HepG2 (cell line): ENCODE data around the gene MB21D2. TPM values are rescaled to one million over a fixed set of nuclear protein-coding genes. Genes with fewer than 3 reads are reported as not detected.

Experiments
- ATAC-seq: fragments of 200-7000 bp; cut with Tn5 transposase; 3 replicates; pipeline ENCODE4 v1.9.1; 2020; ENCODE audit warnings: mild to moderate bottlenecking, moderate library complexity
- BruUV-seq: library from RNA; stranded (reverse); fragments of 400-500 nt; replicated peaks from 2 replicates; lab custom pipeline; 2021; lab: Mats Ljungman, UMichigan
- CTCF ChIA-PET: fragments of 300-600 bp; formaldehyde crosslinking; extraction: SDS; loops from one replicate; lab custom pipeline; 2021; ENCODE audit warnings: low total read pairs, inconsistent platforms, low intra/inter-chr PET ratio; lab: Yijun Ruan, JAX
- POLR2A ChIA-PET: fragments of 350-600 bp; sonication (Branson Sonifier 250); formaldehyde crosslinking; loops from one replicate; lab custom pipeline; 2020; ENCODE audit warnings: antibody characterized with exemption, inconsistent platforms; lab: Yijun Ruan, JAX
- DNase-seq: peaks from one replicate; pipeline ENCODE4 v3.0.0-alpha.2; 2015; ENCODE audit warnings: low spot score
- FAIRE-seq: peaks from 3 replicates; lab custom pipeline; 2011; peaks lifted over from hg19 to GRCh38; lab: Jason Lieb, UNC
- H2AFZ ChIP-seq: one replicate; pipeline ENCODE4 v1.6.1; 2011; ENCODE audit warnings: low read length, inconsistent platforms
- H3K27ac ChIP-seq: fragments of 300-600 bp; 3 replicates; pipeline ENCODE4 v1.8.0; 2011; ENCODE audit warnings: mixed run types, mild to moderate bottlenecking, mixed read lengths, low read length, inconsistent platforms; ENCODE audit not compliant: insufficient read depth; ENCODE audit errors: extremely low read length
- H3K27me3 ChIP-seq, 2 experiments: fragments of 200-600 bp in 1 of 2; 2 replicates in 1 of 2; 3 replicates in 1 of 2; pipeline versions ENCODE4 v1.6.0 to v1.8.0; 2011; ENCODE audit warnings: low read length in 2 of 2, mild to moderate bottlenecking in 2 of 2, moderate library complexity in 2 of 2, inconsistent platforms in 1 of 2; ENCODE audit not compliant: insufficient read depth in 2 of 2, control insufficient read depth in 1 of 2
- H3K36me3 ChIP-seq, 2 experiments: fragments of 200-600 bp in 1 of 2; replicated peaks in 1 of 2; 2 replicates in 1 of 2; 3 replicates in 1 of 2; pipeline versions ENCODE4 v1.5.1 to v1.8.0; 2011; ENCODE audit warnings: low read length in 2 of 2, inconsistent platforms in 1 of 2; ENCODE audit not compliant: insufficient read depth in 2 of 2, control insufficient read depth in 1 of 2
- H3K4me1 ChIP-seq: 2 replicates; pipeline ENCODE4 v1.5.1; 2012; ENCODE audit warnings: low read length, inconsistent platforms; ENCODE audit not compliant: insufficient read depth
- H3K4me2 ChIP-seq: 2 replicates; pipeline ENCODE4 v1.6.0; 2011; ENCODE audit warnings: low read depth, low read length, inconsistent platforms
- H3K4me3 ChIP-seq, 3 experiments: fragments of 200-600 bp in 1 of 3; sonication (generic), shearing (Covaris generic) in 1 of 3; replicated peaks in 1 of 3; 2 replicates each; pipeline ENCODE4 v1.5.1; 2011 to 2016; ENCODE audit warnings: low read length in 3 of 3, inconsistent platforms in 2 of 3, low read depth in 2 of 3, mild to moderate bottlenecking in 2 of 3, control low read depth in 1 of 3, mixed read lengths in 1 of 3; ENCODE audit not compliant: insufficient read depth in 1 of 3
- H3K79me2 ChIP-seq: one replicate; pipeline ENCODE4 v1.6.1; 2011; ENCODE audit warnings: low read length, inconsistent platforms; ENCODE audit not compliant: insufficient read depth
- H3K9ac ChIP-seq: 2 replicates; pipeline ENCODE4 v1.6.0; 2011; ENCODE audit warnings: mild to moderate bottlenecking, low read depth, low read length, inconsistent platforms; ENCODE audit not compliant: insufficient read depth
- H3K9me3 ChIP-seq: 2 replicates; pipeline ENCODE4 v1.5.1; 2012; ENCODE audit warnings: mild to moderate bottlenecking, low read length
- H4K20me1 ChIP-seq: 2 replicates; pipeline ENCODE4 v1.6.0; 2011; ENCODE audit warnings: inconsistent platforms, mild to moderate bottlenecking, low read length, moderate library complexity; ENCODE audit not compliant: insufficient read depth
- FOXJ3 ChIP-seq: sonication (generic); formaldehyde crosslinking; IDR thresholded peaks from 2 replicates; pipeline ENCODE4 v1.4.0; 2020; ENCODE audit warnings: missing genetic modification reagents, mild to moderate bottlenecking, borderline replicate concordance
- FOXP4 ChIP-seq: sonication (generic); formaldehyde crosslinking; IDR thresholded peaks from 2 replicates; pipeline ENCODE4 v1.4.0; 2020; ENCODE audit warnings: missing genetic modification reagents
- KLF12 ChIP-seq: sonication (generic); formaldehyde crosslinking; IDR thresholded peaks from 2 replicates; pipeline ENCODE4 v1.4.0; 2020; ENCODE audit warnings: missing genetic modification reagents, borderline replicate concordance
- NCOA5 ChIP-seq: sonication (generic); formaldehyde crosslinking; IDR thresholded peaks from 2 replicates; pipeline ENCODE4 v1.4.0; 2020; ENCODE audit warnings: missing genetic modification reagents
- PHF21A ChIP-seq: sonication (generic); formaldehyde crosslinking; IDR thresholded peaks from 2 replicates; pipeline ENCODE4 v1.5.0; 2020; ENCODE audit warnings: mild to moderate bottlenecking, missing genetic modification reagents
- SRSF9 ChIP-seq: fragments of 200-400 bp; formaldehyde crosslinking; IDR thresholded peaks from 2 replicates; pipeline ENCODE4 v1.6.1; 2018; ENCODE audit warnings: borderline replicate concordance, mild to moderate bottlenecking, low read depth, low read length; ENCODE audit not compliant: insufficient read depth, poor library complexity, severe bottlenecking
- U2AF2 ChIP-seq: fragments of 200-400 bp; formaldehyde crosslinking; IDR thresholded peaks from 2 replicates; pipeline ENCODE4 v1.6.1; 2017; ENCODE audit warnings: low read depth, mild to moderate bottlenecking, low read length
- ZBTB1 ChIP-seq: sonication (generic); formaldehyde crosslinking; IDR thresholded peaks from 2 replicates; pipeline ENCODE4 v1.4.0; 2020; ENCODE audit warnings: missing genetic modification reagents, borderline replicate concordance
- ZNF234 ChIP-seq: sonication (generic); formaldehyde crosslinking; conservative IDR thresholded peaks from 2 replicates; pipeline ENCODE4 v1.5.1; 2020; ENCODE audit warnings: mild to moderate bottlenecking, missing genetic modification reagents
- ZNF24 ChIP-seq: fragments of 450-650 bp; IDR thresholded peaks from 2 replicates; pipeline ENCODE4 v1.6.1; 2017; ENCODE audit warnings: antibody characterized with exemption, mild to moderate bottlenecking
- ZNF354B ChIP-seq: sonication (generic); formaldehyde crosslinking; IDR thresholded peaks from 2 replicates; pipeline ENCODE4 v1.8.0; 2022; ENCODE audit warnings: mild to moderate bottlenecking, missing genetic modification reagents
- WGBS: methylation state at CpG from one replicate; pipeline ENCODE4 v1.1.6; 2017; ENCODE audit warnings: low lambda C conversion rate; 5-methylcytosine and 5-hydroxymethylcytosine counted together
- in situ Hi-C: cut with HindIII; loops from 2 replicates; pipeline ENCODE4 v1.10.0; 2017; ENCODE audit warnings: low pct_unique_long_range_greater_than_20kb; ENCODE audit not compliant: extremely low pct_ligation_motif_present
- intact Hi-C: fragments of 100-400 bp; cut with micrococcal nuclease; formaldehyde crosslinking; loops from one replicate; pipeline ENCODE4 v1.10.0; 2022; ENCODE audit not compliant: unreplicated experiment
- polyA plus RNA-seq, 8 experiments: library from polyadenylated mRNA; depleted of rRNA in 3 of 8; stranded (reverse) in 7 of 8; unstranded in 1 of 8; fragments of >200 nt; fragmentation: Illumina TruSeq in 4 of 8; extraction: Trizol in 4 of 8; gene quantifications; 2 replicates each; pipeline versions ENCODE4 v1.2.1 to v1.2.3, GENCODE V29; 2011 to 2016; ENCODE audit warnings: low read depth in 4 of 8, missing spikeins in 1 of 8, mixed read lengths in 1 of 8; ENCODE audit not compliant: insufficient read depth in 1 of 8
- total RNA-seq, 5 experiments: library from RNA; depleted of rRNA; stranded (reverse); fragments of >200 nt; fragmentation: Illumina TruSeq; extraction: Trizol; gene quantifications; 2 replicates each; pipeline ENCODE4 v1.2.3, GENCODE V29; 2016; ENCODE audit warnings: low read depth in 1 of 5

MB21D2 gene
- total and polyA plus RNA-seq, 2 of the 13 experiments (the other 11 are each of a cell fraction or from before 2014, with no cell fraction given), result 0.90 to 1.6 TPM

- 22% methylated on average over 5 of the region's 5 CpGs for WGBS
- Histone ChIP-seq H3K4me2 (no peak overlapping the region), H3K9ac (no peak overlapping the region), H3K4me3 (no peak overlapping the region), H3K9me3 (no peaks in the 10 kb centered on the region), H3K79me2 (no peaks in the 10 kb centered on the region), H4K20me1 (no peaks in the 10 kb centered on the region), H3K27ac (no peak overlapping the region), H3K36me3 (no peaks in the 10 kb centered on the region), H3K27me3 (no peaks in the 10 kb centered on the region; a peak in 1 of 5 replicates), H3K4me1 (no peaks in the 10 kb centered on the region), H2AFZ (no peak overlapping the region)
- DNase-seq (no peak), FAIRE-seq (no peak), ATAC-seq (no peak)
- ChIA-PET POLR2A (no interaction called here), CTCF (no interaction called here)
- TF ChIP-seq ZNF354B (CRISPR knock-in tag), result no peak
- TF ChIP-seq ZNF24, result no peak
- TF ChIP-seq U2AF2, result no peak
- TF ChIP-seq FOXP4 (CRISPR knock-in tag), result no peak
- TF ChIP-seq SRSF9, result no peak
- no peak for TF ChIP-seq FOXJ3 (CRISPR knock-in tag)
- no peak for TF ChIP-seq KLF12
- TF ChIP-seq PHF21A (CRISPR knock-in tag), result no peak
- TF ChIP-seq NCOA5, result no peak
- TF ChIP-seq ZBTB1 (CRISPR knock-in tag), result no peak
- TF ChIP-seq ZNF234 (CRISPR knock-in tag), result no peak
- no TSS peak for BruUV-seq
- intact Hi-C loops, result no loop called here
- in situ Hi-C loops, result no loop called here
Measured at GRCh38 chr3:192953926-192954325, 36.3 kb upstream of the MB21D2 start.
